HS-5 (cell line): ENCODE measurements around the gene TCEAL7.

ENCODE experiments used
- DNase-seq: peaks from one replicate; pipeline ENCODE4 v3.0.0-alpha.2; 2012; ENCODE audit warnings: low read depth

The TCEAL7 gene

DNA sequence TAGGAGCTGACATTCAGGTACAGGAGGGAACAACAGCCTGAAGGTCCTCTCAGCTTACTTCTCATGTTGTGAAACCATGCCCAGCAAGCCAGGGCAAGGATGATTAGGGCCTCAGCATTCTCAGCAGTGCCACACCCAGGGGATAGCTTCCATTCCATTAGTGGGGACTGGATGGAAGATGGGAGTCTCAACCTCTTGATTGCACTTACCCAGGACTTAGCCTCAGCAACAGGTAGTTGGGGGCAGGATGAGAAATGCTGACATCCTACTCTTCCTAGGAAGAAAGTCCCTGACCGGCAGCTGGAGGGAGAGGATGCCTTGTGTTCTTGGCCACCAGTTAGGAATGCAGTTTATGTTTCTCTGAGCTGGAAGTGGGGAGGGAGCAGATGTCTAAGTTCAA is 37.5 kb downstream of the TCEAL7 start:
- no peak for DNase-seq

DNA sequence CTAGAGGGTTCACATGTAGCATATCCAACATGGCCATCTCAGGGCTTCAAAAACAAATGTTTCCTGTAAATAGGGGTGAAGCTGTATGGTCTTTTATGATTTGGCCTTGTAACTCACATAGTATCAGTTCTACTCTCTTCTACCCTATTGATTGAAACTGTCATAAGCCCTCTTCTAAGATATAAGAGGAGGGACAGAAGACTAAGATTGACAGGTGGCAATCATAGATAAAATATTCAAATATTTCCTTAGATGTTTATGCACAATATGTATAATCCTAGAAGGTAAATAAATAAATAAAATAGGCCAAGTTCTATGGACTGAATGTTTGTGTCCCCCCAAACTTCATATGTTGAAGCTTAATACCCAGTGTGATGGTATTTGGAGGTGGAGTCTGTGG is 39.4 kb downstream of the TCEAL7 start:
- DNase-seq = no peak

DNA sequence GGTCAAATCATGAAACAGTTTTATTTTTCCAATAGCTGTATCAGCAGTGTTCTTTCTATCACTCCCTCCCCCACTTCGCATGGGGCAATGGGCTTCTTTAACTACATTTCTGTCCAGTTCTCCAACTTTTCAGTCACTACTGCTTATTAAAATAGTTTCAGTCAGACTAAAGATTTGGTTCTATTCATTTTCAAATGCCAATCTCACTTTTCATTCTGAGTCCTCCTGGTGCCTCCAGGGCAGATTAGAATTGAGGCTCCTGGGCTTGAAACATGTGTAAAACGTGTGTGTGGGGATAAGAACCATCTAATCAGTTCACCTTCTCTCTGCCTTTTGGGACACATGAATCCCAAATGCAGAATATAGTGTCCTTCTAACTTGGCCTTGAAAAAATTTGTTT is 42.8 kb downstream of the TCEAL7 start:
- DNase-seq = no peak

DNA sequence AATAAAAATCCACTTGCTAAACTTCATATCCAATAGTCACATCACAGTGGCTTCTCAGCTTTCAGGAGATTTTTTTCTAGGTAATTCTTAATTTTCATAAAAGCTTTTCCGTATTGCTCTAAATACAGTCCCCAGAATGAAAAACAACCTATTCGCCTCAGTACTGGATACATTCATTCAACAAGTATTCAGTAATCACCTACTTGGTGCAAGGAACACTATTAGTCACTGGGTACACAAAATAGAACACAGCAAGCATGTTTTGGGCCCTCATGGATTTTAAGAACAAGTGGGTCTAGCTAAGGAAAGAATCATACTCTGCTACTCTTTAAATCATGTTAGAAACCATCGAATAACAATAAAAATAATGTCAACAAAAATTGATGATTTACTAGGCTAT is 43.5 kb downstream of the TCEAL7 start:
- no peak for DNase-seq

DNA sequence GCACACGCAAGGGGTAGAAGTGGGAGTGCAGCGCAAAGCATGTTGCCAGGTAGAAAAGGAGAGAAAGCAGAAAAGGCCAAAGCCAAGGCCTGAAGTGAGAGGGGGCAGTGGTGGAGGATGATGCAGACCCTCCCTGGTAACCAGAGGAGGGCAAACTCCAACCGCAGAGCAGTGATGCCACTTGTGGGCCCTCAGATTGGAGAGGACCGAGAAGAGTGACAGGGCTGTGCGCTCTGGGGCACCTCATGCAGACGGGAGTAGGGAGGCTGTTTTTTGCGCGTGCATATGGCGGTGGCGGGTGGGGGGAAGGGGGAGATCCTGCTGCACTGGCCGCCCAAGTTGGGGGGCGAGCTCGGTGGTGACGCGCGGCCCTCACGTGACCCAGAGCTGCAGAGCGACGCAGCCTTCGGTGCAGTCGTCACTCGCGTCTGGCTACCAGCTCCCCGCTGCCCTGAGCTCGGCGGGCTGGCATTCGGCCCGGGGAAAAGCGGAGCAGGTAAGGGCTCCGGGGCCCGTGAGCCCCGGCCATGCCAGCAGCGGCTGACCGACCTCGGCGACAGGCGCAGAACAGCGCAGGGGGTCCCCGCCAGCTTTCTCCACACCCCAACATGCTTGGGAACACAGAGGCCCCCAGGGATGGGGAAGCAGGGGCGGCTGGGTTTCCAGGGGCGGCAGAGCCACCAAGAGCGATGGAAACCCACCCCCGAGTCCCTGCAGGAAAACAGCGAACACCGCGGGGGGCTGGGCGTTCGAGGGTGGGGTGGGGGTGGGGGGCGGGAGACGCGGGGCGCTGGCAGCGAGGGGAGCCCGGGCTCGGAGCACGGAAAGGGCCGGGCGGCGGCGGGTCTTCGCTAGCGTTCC is 46.3 kb downstream of the TCEAL7 start, which contains the start of gene BEX3:
TSS of gene BEX3 (plus strand) at position 421 of the 861 bp plus-strand sequence. CDS start 984 bp downstream, outside the sequence.
- DNase-seq = no peak

DNA sequence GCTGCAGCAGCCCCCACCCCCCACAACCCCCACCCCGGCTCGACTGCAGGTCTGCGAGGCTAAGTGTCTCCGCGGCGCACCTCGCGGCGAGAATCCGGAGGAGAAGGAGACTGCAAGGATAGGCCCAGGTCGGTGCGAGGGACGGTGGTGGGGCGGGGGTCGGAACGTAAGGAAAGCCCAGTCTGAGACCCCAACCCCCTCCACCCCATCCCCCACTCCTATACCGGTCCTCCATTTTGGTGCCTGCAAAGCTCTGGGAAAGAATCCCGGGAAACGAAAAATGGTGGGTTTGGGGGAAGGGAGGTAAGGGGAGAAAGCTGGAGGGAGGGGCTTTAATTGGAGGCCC is 46.9 kb downstream of the TCEAL7 start:
- DNase-seq = no peak

DNA sequence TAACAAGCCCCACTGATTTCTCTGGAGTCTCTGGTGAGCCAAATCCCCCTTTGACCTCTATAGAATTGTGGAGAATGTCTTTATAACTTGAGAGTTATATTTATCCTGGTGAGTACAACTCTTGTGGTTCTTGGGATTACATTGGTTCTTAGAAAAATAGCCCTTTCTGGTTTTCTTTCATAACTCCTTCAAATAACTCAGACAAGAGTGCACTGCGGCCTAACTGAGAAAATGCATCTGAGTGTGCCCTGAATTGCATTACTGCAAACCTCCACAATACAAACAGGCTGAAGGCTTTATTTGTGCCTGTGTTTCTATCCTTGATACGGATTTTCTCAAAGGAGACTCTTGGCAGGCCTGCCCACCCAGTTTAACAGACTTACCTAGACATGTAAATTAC is 49.0 kb downstream of the TCEAL7 start:
- no peak for DNase-seq
